ENCODE measurements around the gene AIG1. TPM values are rescaled to one million over a fixed set of nuclear protein-coding genes. Genes with fewer than 3 reads are reported as not detected.
A peak's percentile ranks its signal among the peaks of the same experiment; 100 is the strongest.
"Not testable (repeated sequence)": the region's sequence is repeated elsewhere in the genome, so short reads cannot be mapped to it uniquely, and the experiment has no call there.

The AIG1 gene
- total and polyA plus RNA-seq, 2 experiments from 2014 or later, result 44.7 to 46.9 TPM

DNA sequence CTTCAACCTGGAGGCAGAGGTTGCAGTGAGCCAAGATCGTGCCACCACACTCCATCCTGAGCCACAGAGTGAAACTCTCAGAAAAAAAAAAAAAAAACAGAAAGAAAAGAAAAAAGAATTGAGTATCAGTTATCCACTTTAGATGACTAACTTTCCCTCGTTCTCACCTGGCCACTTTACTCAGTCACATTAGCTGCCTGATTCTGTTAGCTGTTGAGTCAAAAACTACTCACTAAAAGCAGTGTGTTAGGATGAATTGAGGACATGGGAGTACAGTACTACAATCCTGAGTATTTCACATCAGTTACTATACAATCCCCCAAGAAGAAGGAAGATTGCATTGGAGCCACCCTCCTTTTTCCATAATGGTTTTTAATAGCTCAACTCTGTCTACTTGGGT, 275.2 kb downstream of the AIG1 start:
- Histone ChIP-seq H3K9me3 (ENCODE audit: low read depth) (no peaks in the 10 kb centered on the region), H3F3A (ENCODE audit: insufficient read depth) (peaks cover 27% of the 10 kb centered on the region; the same call in 1 of the 2 replicates), H3K79me2 (ENCODE audit: insufficient read depth) (no peaks in the 10 kb centered on the region), H3K27me3 (replicated peaks; ENCODE audit: insufficient read depth) (no peaks in the 10 kb centered on the region), H2AFZ (no peak overlapping the region), H3K36me3 (ENCODE audit: low read depth) (no peaks in the 10 kb centered on the region), H3K4me2 (ENCODE audit: unreplicated experiment) (peak overlapping the region; percentile 35), H3K4me1 (ENCODE audit: insufficient read depth) (peaks cover 32% of the 10 kb centered on the region), H3K4me3 (no peak overlapping the region), H4K20me1 (ENCODE audit: insufficient read depth) (no peaks in the 10 kb centered on the region), H3K27ac (peak overlapping the region; percentile 72), H3K9ac (peak overlapping the region; percentile 36; the same call in 1 of the 2 replicates), H3K9me2 (ENCODE audit: insufficient read depth) (no peaks in the 10 kb centered on the region)
- 83 to 96% methylated on average over 2 of the region's 2 CpGs for WGBS, 2 experiments (ENCODE audit: low coverage in 1 of 2, low lambda C conversion rate in 2 of 2, missing lambda C conversion rate in 2 of 2)
- in situ Hi-C loops (cut with MboI), result no loop called here
- TF ChIP-seq EZH2 (IDR thresholded peaks at IDR 0.05; ENCODE audit: insufficient read depth, poor library complexity, severe bottlenecking) (no peak), EZH2phosphoT487 (IDR thresholded peaks at IDR 0.05; ENCODE audit: insufficient read depth, low read depth) (no peak)
- DNase-seq, result no peak

DNA sequence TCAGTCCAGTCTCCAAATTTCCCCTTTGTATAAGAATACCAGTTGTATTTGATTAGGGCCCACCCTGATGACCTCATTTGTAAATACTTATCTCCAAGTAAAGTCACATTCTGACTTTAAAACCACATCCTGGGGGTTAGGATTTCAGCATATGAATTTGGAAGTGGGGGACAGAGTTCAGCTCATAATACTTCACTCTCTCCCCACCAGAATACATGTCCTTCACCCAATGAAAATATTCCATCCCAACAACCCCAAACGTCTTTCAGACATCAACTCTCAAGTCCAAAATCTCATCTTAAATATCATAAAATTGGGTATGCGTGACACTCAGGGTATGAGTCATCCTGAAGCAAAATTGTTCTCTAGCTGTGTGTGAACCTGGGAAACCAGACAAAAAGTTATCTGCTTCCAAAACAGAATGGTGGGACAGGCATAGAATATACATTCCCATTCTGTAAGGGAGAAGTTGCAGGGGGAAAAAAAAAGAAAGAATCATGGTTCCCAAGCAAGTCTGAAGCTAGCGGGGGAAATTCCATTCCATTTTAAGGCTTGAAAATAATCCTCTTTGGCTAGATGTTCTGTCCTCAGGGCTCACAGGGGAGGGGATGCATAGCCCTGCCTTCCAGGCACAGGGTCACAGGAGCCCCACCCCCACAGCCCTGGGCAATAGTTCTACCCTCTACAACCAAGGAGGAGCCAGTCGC, 275.9 kb downstream of the AIG1 start:
- in situ Hi-C loops (cut with MboI), result no loop called here
- H3K27me3 ChIP-seq (replicated peaks; ENCODE audit: insufficient read depth), result no peaks in the 10 kb centered on the region
- peak overlapping the region; percentile 36; the same call in 1 of the 2 replicates for H3K9ac ChIP-seq
- no peaks in the 10 kb centered on the region for H3K79me2 ChIP-seq (ENCODE audit: insufficient read depth)
- H3K4me3 ChIP-seq, result 0 out of 2 replicates have a peak overlapping the region, but pooled peaks have one; percentile 3
- H4K20me1 ChIP-seq (ENCODE audit: insufficient read depth), result no peaks in the 10 kb centered on the region
- peaks cover 27% of the 10 kb centered on the region; the same call in 1 of the 2 replicates for H3F3A ChIP-seq (ENCODE audit: insufficient read depth)
- no peaks in the 10 kb centered on the region for H3K36me3 ChIP-seq (ENCODE audit: low read depth)
- H3K4me1 ChIP-seq (ENCODE audit: insufficient read depth), result peaks cover 32% of the 10 kb centered on the region
- no peaks in the 10 kb centered on the region for H3K9me3 ChIP-seq (ENCODE audit: low read depth)
- no peaks in the 10 kb centered on the region for H3K9me2 ChIP-seq (ENCODE audit: insufficient read depth)
- WGBS, 2 experiments (ENCODE audit: low coverage in 1 of 2, low lambda C conversion rate in 2 of 2, missing lambda C conversion rate in 2 of 2), result 45 to 48% methylated on average over 4 of the region's 4 CpGs
- DNase-seq, result peak; percentile 80
- TF ChIP-seq EZH2 (IDR thresholded peaks at IDR 0.05; ENCODE audit: insufficient read depth, poor library complexity, severe bottlenecking) (no peak), EZH2phosphoT487 (IDR thresholded peaks at IDR 0.05; ENCODE audit: insufficient read depth, low read depth) (no peak)
- H3K27ac ChIP-seq, result peak overlapping the region; percentile 72
- H2AFZ ChIP-seq, result peak overlapping the region; percentile 69
- peak overlapping the region; percentile 35 for H3K4me2 ChIP-seq (ENCODE audit: unreplicated experiment)

DNA sequence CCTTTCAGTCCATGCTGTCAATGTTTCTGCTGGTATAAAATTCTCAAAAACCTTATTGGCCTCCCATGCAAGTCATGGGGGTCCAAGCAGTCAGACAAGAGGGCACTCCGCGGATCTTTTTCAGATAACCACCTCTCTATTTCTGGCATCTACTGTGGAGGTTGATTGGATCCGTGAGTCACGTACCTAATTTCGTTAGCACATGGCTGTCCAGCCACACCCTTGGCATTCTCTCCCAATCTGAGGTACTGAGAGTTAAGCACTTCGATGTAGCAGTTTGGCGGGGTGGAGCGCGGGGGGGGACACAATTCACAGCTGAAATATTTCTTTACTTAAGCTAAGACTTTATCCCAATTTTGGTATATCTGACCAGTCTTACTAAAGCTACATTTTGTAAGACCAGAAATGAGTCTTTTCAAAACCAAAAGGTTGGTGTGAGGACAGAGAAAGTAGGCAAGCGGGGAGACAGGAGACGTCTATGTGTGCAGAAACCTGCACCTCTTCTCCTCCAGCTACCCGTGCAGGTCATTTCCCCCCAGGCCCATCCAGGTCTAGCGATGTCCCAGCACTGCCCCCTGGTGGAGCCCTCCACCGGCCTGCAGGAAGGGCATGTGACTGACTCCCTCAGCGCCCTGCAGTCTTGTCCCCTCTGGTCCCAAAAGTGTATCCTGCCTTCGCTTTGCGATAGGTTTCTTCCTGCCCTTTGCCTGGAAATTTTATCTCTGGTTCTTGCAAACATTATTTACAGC, 276.7 kb downstream of the AIG1 start:
- Histone ChIP-seq H3K27ac (peak overlapping the region; percentile 72), H3K4me2 (ENCODE audit: unreplicated experiment) (peak overlapping the region; percentile 35), H3F3A (ENCODE audit: insufficient read depth) (peaks cover 27% of the 10 kb centered on the region; the same call in 1 of the 2 replicates)

DNA sequence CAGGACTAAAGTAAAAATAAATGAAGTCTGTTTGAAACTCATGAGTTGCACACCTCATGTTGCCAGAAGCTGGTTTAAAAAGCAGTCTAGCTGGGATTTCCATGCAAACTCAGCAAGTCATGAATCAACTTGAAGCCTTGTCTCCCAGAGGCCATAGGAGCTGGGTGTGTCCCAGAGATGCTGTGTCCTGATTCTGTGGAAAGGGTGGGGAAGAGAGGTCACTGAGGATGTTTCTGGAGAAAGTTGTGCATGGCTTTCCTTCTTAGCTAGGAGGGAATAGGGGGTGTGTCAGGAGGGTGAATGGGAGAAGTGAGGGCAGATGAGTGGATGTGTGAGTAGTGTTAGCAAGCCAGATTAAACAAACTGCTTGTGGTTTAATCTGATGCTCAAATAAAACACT, 278.5 kb downstream of the AIG1 start:
- DNase-seq, result peak; percentile 11
- in situ Hi-C loops (cut with MboI), result no loop called here
- Histone ChIP-seq H3K9ac (no peak overlapping the region), H3K27me3 (replicated peaks; ENCODE audit: insufficient read depth) (no peaks in the 10 kb centered on the region), H3K27ac (no peak overlapping the region), H3K4me3 (no peak overlapping the region), H2AFZ (no peak overlapping the region), H3K9me2 (ENCODE audit: insufficient read depth) (no peaks in the 10 kb centered on the region), H3K9me3 (ENCODE audit: low read depth) (no peaks in the 10 kb centered on the region), H3F3A (ENCODE audit: insufficient read depth) (peaks cover 17% of the 10 kb centered on the region; the same call in 1 of the 2 replicates), H3K4me1 (ENCODE audit: insufficient read depth) (peaks cover 21% of the 10 kb centered on the region), H3K36me3 (ENCODE audit: low read depth) (no peaks in the 10 kb centered on the region), H3K4me2 (ENCODE audit: unreplicated experiment) (no peak overlapping the region), H3K79me2 (ENCODE audit: insufficient read depth) (no peaks in the 10 kb centered on the region), H4K20me1 (ENCODE audit: insufficient read depth) (no peaks in the 10 kb centered on the region)
- TF ChIP-seq EZH2phosphoT487 (IDR thresholded peaks at IDR 0.05; ENCODE audit: insufficient read depth, low read depth), result no peak
- no peak for TF ChIP-seq EZH2 (IDR thresholded peaks at IDR 0.05; ENCODE audit: insufficient read depth, poor library complexity, severe bottlenecking)

More for the DNA sequence above, 276.7 kb downstream of the AIG1 start:
- 97 to 98% methylated on average over 17 of the region's 17 CpGs for WGBS, 2 experiments (ENCODE audit: low coverage in 1 of 2, low lambda C conversion rate in 2 of 2, missing lambda C conversion rate in 2 of 2)
- Histone ChIP-seq H3K9me2 (ENCODE audit: insufficient read depth) (no peaks in the 10 kb centered on the region), H3K79me2 (ENCODE audit: insufficient read depth) (no peaks in the 10 kb centered on the region), H3K4me1 (ENCODE audit: insufficient read depth) (peaks cover 31% of the 10 kb centered on the region), H3K9me3 (ENCODE audit: low read depth) (no peaks in the 10 kb centered on the region), H3K36me3 (ENCODE audit: low read depth) (no peaks in the 10 kb centered on the region), H3K4me3 (0 out of 2 replicates have a peak overlapping the region, but pooled peaks have one; percentile 3), H2AFZ (peak overlapping the region; percentile 69; the same call in 1 of the 2 replicates), H4K20me1 (ENCODE audit: insufficient read depth) (no peaks in the 10 kb centered on the region), H3K9ac (peak overlapping the region; percentile 36; the same call in 1 of the 2 replicates), H3K27me3 (replicated peaks; ENCODE audit: insufficient read depth) (no peaks in the 10 kb centered on the region)
- DNase-seq, result no peak
- TF ChIP-seq EZH2 (IDR thresholded peaks at IDR 0.05; ENCODE audit: insufficient read depth, poor library complexity, severe bottlenecking) (no peak), EZH2phosphoT487 (IDR thresholded peaks at IDR 0.05; ENCODE audit: insufficient read depth, low read depth) (no peak)
- in situ Hi-C loops (cut with MboI), result no loop called here

DNA sequence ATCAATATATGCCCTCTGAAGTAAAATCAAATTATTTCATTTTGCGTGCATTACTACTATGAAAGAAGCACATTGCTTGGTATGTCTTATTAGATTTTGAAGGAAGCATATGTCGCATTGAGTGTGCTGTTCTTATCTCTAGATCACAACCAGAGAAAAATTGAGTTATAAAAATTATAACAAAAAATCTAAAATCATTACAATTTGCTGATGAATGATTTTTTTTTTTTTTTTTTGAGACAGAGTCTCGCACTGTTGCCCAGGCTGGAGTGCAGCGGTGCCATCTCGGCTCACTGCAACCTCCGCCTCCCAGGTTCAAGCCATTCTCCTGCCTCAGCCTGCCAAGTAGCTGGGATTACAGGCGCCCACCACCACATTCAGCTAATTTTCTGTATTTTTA, 284.8 kb downstream of the AIG1 start:
- H3K9me3 ChIP-seq (ENCODE audit: low read depth); H3K4me2 ChIP-seq (ENCODE audit: unreplicated experiment); DNase-seq; H3K4me1 ChIP-seq (ENCODE audit: insufficient read depth); H3K79me2 ChIP-seq (ENCODE audit: insufficient read depth); H3K27ac ChIP-seq; H2AFZ ChIP-seq; H3K36me3 ChIP-seq (ENCODE audit: low read depth); H4K20me1 ChIP-seq (ENCODE audit: insufficient read depth); H3K9ac ChIP-seq; H3F3A ChIP-seq (ENCODE audit: insufficient read depth); H3K27me3 ChIP-seq (replicated peaks; ENCODE audit: insufficient read depth); in situ Hi-C loops (cut with MboI); H3K4me3 ChIP-seq; H3K9me2 ChIP-seq (ENCODE audit: insufficient read depth): not testable (repeated sequence)
- WGBS, 2 experiments (ENCODE audit: low coverage in 1 of 2, low lambda C conversion rate in 2 of 2, missing lambda C conversion rate in 2 of 2), result 89 to 91% methylated on average over 7 of the region's 7 CpGs

Measured in GM23248 (cell line).